Mucosa of stomach (tissue), 1 donor: ENCODE measurements around the gene TUBA4A.

Experiments used
- H3K27me3 ChIP-seq: one replicate; pipeline ENCODE4 v1.7.0; 2013; ENCODE audit warnings: mild to moderate bottlenecking, low read length; ENCODE audit not compliant: control insufficient read depth, insufficient read depth
- H3K36me3 ChIP-seq: one replicate; pipeline ENCODE4 v1.7.0; 2013; ENCODE audit warnings: low read length; ENCODE audit not compliant: control insufficient read depth, insufficient read depth
- H3K4me1 ChIP-seq: one replicate; pipeline ENCODE4 v1.7.0; 2013; ENCODE audit warnings: mild to moderate bottlenecking, low read length; ENCODE audit not compliant: control insufficient read depth, insufficient read depth
- H3K4me3 ChIP-seq: one replicate; pipeline ENCODE4 v1.7.0; 2013; ENCODE audit warnings: low read length
- H3K9ac ChIP-seq: one replicate; pipeline ENCODE4 v1.7.0; 2013; ENCODE audit warnings: mild to moderate bottlenecking, low read length, moderate library complexity
- H3K9me3 ChIP-seq: one replicate; pipeline ENCODE4 v1.7.0; 2013; ENCODE audit warnings: mild to moderate bottlenecking, low read length, moderate library complexity; ENCODE audit not compliant: control insufficient read depth
- donor health status: Pancreatic carcinoma.

The TUBA4A gene

GRCh38 chr2:219284501-219285372, 31.0 kb upstream of the TUBA4A start:
- Histone ChIP-seq H3K4me3 (no peak overlapping the region), H3K9me3 (no peaks in the 10 kb centered on the region), H3K27me3 (no peaks in the 10 kb centered on the region), H3K9ac (no peak overlapping the region), H3K4me1 (peaks cover 16% of the 10 kb centered on the region), H3K36me3 (no peaks in the 10 kb centered on the region)

- no peaks in the 10 kb centered on the region for H3K27me3 ChIP-seq
- no peaks in the 10 kb centered on the region for H3K36me3 ChIP-seq
- peaks cover 21% of the 10 kb centered on the region for H3K4me1 ChIP-seq
- H3K4me3 ChIP-seq: no peak overlapping the region
- H3K9me3 ChIP-seq: no peaks in the 10 kb centered on the region
- no peak overlapping the region for H3K9ac ChIP-seq
These were observed 29.3 kb upstream of the TUBA4A start for GRCh38 chr2:219282943-219283581.

- Histone ChIP-seq H3K4me1 (peaks cover 27% of the 10 kb centered on the region), H3K9ac (no peak overlapping the region), H3K27me3 (no peaks in the 10 kb centered on the region), H3K9me3 (no peaks in the 10 kb centered on the region), H3K4me3 (no peak overlapping the region), H3K36me3 (no peaks in the 10 kb centered on the region)
These were observed 28.7 kb upstream of the TUBA4A start for GRCh38 chr2:219282375-219282774.

- Histone ChIP-seq H3K9ac (no peak overlapping the region), H3K9me3 (no peaks in the 10 kb centered on the region), H3K4me3 (no peak overlapping the region), H3K36me3 (no peaks in the 10 kb centered on the region), H3K27me3 (no peaks in the 10 kb centered on the region), H3K4me1 (peaks cover 28% of the 10 kb centered on the region)
These were observed 27.9 kb upstream of the TUBA4A start for GRCh38 chr2:219281588-219281987.

GRCh38 chr2:219280651-219281050, 26.9 kb upstream of the TUBA4A start:
- no peaks in the 10 kb centered on the region for H3K9me3 ChIP-seq
- H3K36me3 ChIP-seq: no peaks in the 10 kb centered on the region
- no peaks in the 10 kb centered on the region for H3K27me3 ChIP-seq
- H3K9ac ChIP-seq: peak overlapping the region; percentile 88
- H3K4me1 ChIP-seq: peaks cover 28% of the 10 kb centered on the region
- no peak overlapping the region for H3K4me3 ChIP-seq

- H3K9ac ChIP-seq: peak overlapping the region; percentile 88
- peaks cover 27% of the 10 kb centered on the region for H3K4me1 ChIP-seq
- H3K9me3 ChIP-seq: no peaks in the 10 kb centered on the region
- no peaks in the 10 kb centered on the region for H3K36me3 ChIP-seq
- H3K4me3 ChIP-seq: peak overlapping the region; percentile 71
- no peaks in the 10 kb centered on the region for H3K27me3 ChIP-seq
These were observed 26.3 kb upstream of the TUBA4A start for GRCh38 chr2:219279916-219280516.

GRCh38 chr2:219279151-219279915, 25.6 kb upstream of the TUBA4A start, which contains the start of gene DNAJB2:
DNAJB2 (plus strand) TSS chr2:219279366; CDS start chr2:219279834, 468 bp downstream.
- no peaks in the 10 kb centered on the region for H3K9me3 ChIP-seq
- H3K36me3 ChIP-seq: no peaks in the 10 kb centered on the region
- H3K4me3 ChIP-seq: peak within 1 kb of the TSS; percentile 71
- H3K9ac ChIP-seq: peak within 1 kb of the TSS; percentile 88
- peaks cover 25% of the 10 kb centered on the region for H3K4me1 ChIP-seq
- H3K27me3 ChIP-seq: no peaks in the 10 kb centered on the region

GRCh38 chr2:219278655-219279150, 25.0 kb upstream of the TUBA4A start:
- Histone ChIP-seq H3K4me3 (peak overlapping the region; percentile 58), H3K4me1 (peaks cover 25% of the 10 kb centered on the region), H3K9me3 (no peaks in the 10 kb centered on the region), H3K9ac (peak overlapping the region; percentile 88), H3K27me3 (no peaks in the 10 kb centered on the region), H3K36me3 (no peaks in the 10 kb centered on the region)

- Histone ChIP-seq H3K4me3 (peak overlapping the region; percentile 58), H3K9ac (peak overlapping the region; percentile 88), H3K9me3 (no peaks in the 10 kb centered on the region), H3K36me3 (no peaks in the 10 kb centered on the region), H3K27me3 (no peaks in the 10 kb centered on the region), H3K4me1 (peaks cover 25% of the 10 kb centered on the region)
These were observed 24.3 kb upstream of the TUBA4A start for GRCh38 chr2:219277703-219278654.

- no peak overlapping the region for H3K9ac ChIP-seq
- H3K4me1 ChIP-seq: peaks cover 22% of the 10 kb centered on the region
- no peak overlapping the region for H3K4me3 ChIP-seq
- H3K27me3 ChIP-seq: peaks cover 4% of the 10 kb centered on the region
- no peaks in the 10 kb centered on the region for H3K9me3 ChIP-seq
- H3K36me3 ChIP-seq: no peaks in the 10 kb centered on the region
These were observed 20.7 kb upstream of the TUBA4A start for GRCh38 chr2:219274361-219274921.
